ENCODE measurements around the gene INSIG1.

- TF ChIP-seq CHD2 (IDR thresholded peaks at IDR 0.05; ENCODE audit: low read length, partially characterized antibody) (no peak), CTCF (IDR thresholded peaks at IDR 0.05) (no peak), POLR2AphosphoS5 (IDR thresholded peaks at IDR 0.05; ENCODE audit: low read depth, low read length) (no peak)
Measured at GRCh38 chr7:155355176-155355575, 57.5 kb downstream of the INSIG1 start.

All from SK-N-SH (cell line).